K562 (cell line): ENCODE data around the gene ATAD5. TPM values are rescaled to one million over a fixed set of nuclear protein-coding genes. Genes with fewer than 3 reads are reported as not detected.

ENCODE experiments used
- ATAC-seq: fragments of 200-7000 bp; cut with Tn5 transposase; 3 replicates; pipeline ENCODE4 v1.9.1; 2020; ENCODE audit warnings: moderate library complexity
- BruUV-seq: library from RNA; stranded (reverse); fragments of 400-500 nt; replicated peaks from 2 replicates; lab custom pipeline; 2021; lab: Mats Ljungman, UMichigan
- CTCF ChIA-PET: fragments of 300-600 bp; formaldehyde crosslinking; extraction: SDS; loops from one replicate; lab custom pipeline; 2021; ENCODE audit warnings: low intra/inter-chr PET ratio; lab: Yijun Ruan, JAX
- POLR2A ChIA-PET: fragments of 300-600, 350-650 bp; sonication (Branson Sonifier 250); formaldehyde crosslinking; extraction: SDS; loops from one replicate; lab custom pipeline; 2021; ENCODE audit warnings: antibody characterized with exemption, inconsistent platforms; lab: Yijun Ruan, JAX
- DNase-seq, 4 experiments: peaks; one replicate each; pipeline versions ENCODE4 v3.0.0 to v3.0.0-alpha.2; 2011 to 2018; ENCODE audit warnings: low spot score in 3 of 4, mixed read lengths in 3 of 4; ENCODE audit errors: extremely low read depth in 1 of 4
- FAIRE-seq: peaks from 2 replicates; lab custom pipeline; 2011; peaks lifted over from hg19 to GRCh38; lab: Jason Lieb, UNC
- H2AFZ ChIP-seq: 2 replicates; pipeline ENCODE4 v1.6.0; 2011; ENCODE audit warnings: low read depth, low read length, control low read depth, inconsistent platforms
- H3K27ac ChIP-seq: fragments of 200-600 bp; 3 replicates; pipeline ENCODE4 v1.8.0; 2011; ENCODE audit warnings: low read depth, mild to moderate bottlenecking, control low read depth, inconsistent platforms, low read length, moderate library complexity, mixed read lengths; ENCODE audit errors: extremely low read depth
- H3K27me3 ChIP-seq, 2 experiments: fragments of 300-600 bp in 1 of 2; 2 replicates in 1 of 2; 3 replicates in 1 of 2; pipeline versions ENCODE4 v1.6.0 to v1.8.0; 2011; ENCODE audit warnings: inconsistent platforms in 2 of 2, low read length in 2 of 2, mild to moderate bottlenecking in 1 of 2, mixed read lengths in 1 of 2, moderate library complexity in 1 of 2; ENCODE audit not compliant: control insufficient read depth in 2 of 2, insufficient read depth in 2 of 2
- H3K36me3 ChIP-seq: fragments of 300-600 bp; 3 replicates; pipeline ENCODE4 v1.8.0; 2011; ENCODE audit warnings: mild to moderate bottlenecking, low read length, inconsistent platforms; ENCODE audit not compliant: control insufficient read depth, insufficient read depth
- H3K4me1 ChIP-seq, 2 experiments: fragments of 200-600 bp in 1 of 2; replicated peaks in 1 of 2; 2 replicates in 1 of 2; 3 replicates in 1 of 2; pipeline versions ENCODE4 v1.5.1 to v1.8.0; 2011; ENCODE audit warnings: inconsistent platforms in 2 of 2, low read length in 2 of 2, mild to moderate bottlenecking in 1 of 2, mixed read lengths in 1 of 2, moderate library complexity in 1 of 2; ENCODE audit not compliant: control insufficient read depth in 2 of 2, insufficient read depth in 2 of 2
- H3K4me2 ChIP-seq: 2 replicates; pipeline ENCODE4 v1.6.1; 2011; ENCODE audit warnings: low read length, control low read depth, inconsistent platforms, mixed read lengths; ENCODE audit not compliant: insufficient read depth
- H3K4me3 ChIP-seq: fragments of 200-600 bp; sonication (generic), shearing (Covaris generic); 2 replicates; pipeline ENCODE4 v1.5.1; 2016; ENCODE audit warnings: control low read depth, inconsistent platforms
- H3K79me2 ChIP-seq: fragments of 200-600 bp; 3 replicates; pipeline ENCODE4 v1.8.0; 2011; ENCODE audit warnings: low read length, inconsistent platforms; ENCODE audit not compliant: control insufficient read depth, insufficient read depth
- H3K9ac ChIP-seq, 2 experiments: 2 replicates each; pipeline versions ENCODE4 v1.6.0 to v1.6.1; 2011; ENCODE audit warnings: low read depth in 2 of 2, low read length in 2 of 2, control low read depth in 1 of 2, inconsistent platforms in 1 of 2, mild to moderate bottlenecking in 1 of 2, mixed read lengths in 1 of 2; ENCODE audit not compliant: insufficient read depth in 1 of 2
- H3K9me1 ChIP-seq: one replicate; pipeline ENCODE4 v1.6.0; 2011; ENCODE audit warnings: inconsistent platforms, mild to moderate bottlenecking, low read length, moderate library complexity; ENCODE audit not compliant: control insufficient read depth, insufficient read depth
- H3K9me3 ChIP-seq: replicated peaks from 2 replicates; pipeline ENCODE4 v1.5.1; 2011; ENCODE audit warnings: low read depth, low read length, inconsistent platforms; ENCODE audit not compliant: control insufficient read depth, insufficient read depth
- H4K20me1 ChIP-seq: replicated peaks from 2 replicates; pipeline ENCODE4 v1.6.1; 2011; ENCODE audit warnings: low read length, inconsistent platforms, mixed read lengths; ENCODE audit not compliant: control insufficient read depth, insufficient read depth
- ADNP ChIP-seq: fragments of 200-800 bp; sonication (Bioruptor generic); IDR thresholded peaks from 2 replicates; pipeline ENCODE4 v1.6.1; 2016; ENCODE audit warnings: missing genetic modification characterization, missing compliant biosample characterization
- ESRRA ChIP-seq: fragments of 450-650 bp; IDR thresholded peaks from 2 replicates; pipeline ENCODE4 v1.6.1; 2014; ENCODE audit warnings: low read depth, mild to moderate bottlenecking, moderate library complexity, borderline replicate concordance
- HES1 ChIP-seq: fragments of 450-650 bp; IDR thresholded peaks from 2 replicates; pipeline ENCODE4 v1.6.1; 2016; ENCODE audit warnings: low read depth, mild to moderate bottlenecking, moderate library complexity
- WGBS: fragments of 100-300 bp; shearing (Covaris generic); methylation state at CpG from one replicate; pipeline ENCODE4 v1.1.6; 2016; ENCODE audit warnings: low coverage, mixed read lengths; ENCODE audit not compliant: insufficient coverage; ENCODE audit errors: missing lambda C conversion rate; 5-methylcytosine and 5-hydroxymethylcytosine counted together
- in situ Hi-C: fragments of 300-500 bp; cut with MboI; formaldehyde crosslinking; loops from 4 replicates; pipeline ENCODE4 v1.15.0; 2018; ENCODE audit warnings: inconsistent platforms, mixed read lengths
- intact Hi-C: fragments of 100-400 bp; cut with micrococcal nuclease; formaldehyde crosslinking; loops from 2 replicates; pipeline ENCODE4 v1.14.2; 2022
- polyA plus RNA-seq, 8 experiments: library from polyadenylated mRNA; depleted of rRNA in 4 of 8; stranded (reverse) in 5 of 8; unstranded in 3 of 8; fragments of >200 nt; fragmentation: Nextera tagmentation in 2 of 8; fragmentation: Illumina TruSeq in 1 of 8; extraction: Ambion mirVana in 2 of 8; extraction: Trizol in 1 of 8; gene quantifications; 2 replicates each; pipeline versions ENCODE4 v1.2.1 to v1.2.3, GENCODE V29; 2011 to 2014; ENCODE audit warnings: inconsistent platforms in 1 of 8, missing spikeins in 1 of 8
- small RNA-seq: library from RNA; depleted of rRNA; stranded (forward); fragments of <200 nt; gene quantifications from one replicate; pipeline ENCODE3, GENCODE V24; 2014
- total RNA-seq, 7 experiments: library from RNA; depleted of rRNA in 6 of 7; stranded (reverse); fragments of >200 nt in 6 of 7; fragmentation: Illumina TruSeq in 2 of 7; extraction: Trizol in 2 of 7; gene quantifications; 2 replicates each; pipeline versions ENCODE4 v1.2.1 to v1.2.3, GENCODE V29; 2011 to 2021; ENCODE audit warnings: low replicate concordance in 1 of 7

ATAD5 gene
- total and polyA plus RNA-seq, 9 of the 15 experiments (the other 6 are each of a cell fraction or from before 2014, with no cell fraction given): 4.6 to 25.6 (median 19.5) TPM

- Histone ChIP-seq H3K27me3 (peaks cover 15 to 32% of the 10 kb centered on the region in 2 experiments), H4K20me1 (0 out of 2 replicates have a peak, but pooled peaks cover 2% of the 10 kb centered on the region), H2AFZ (no peak overlapping the region), H3K4me1 (no peaks in the 10 kb centered on the region), H3K9me3 (no peaks in the 10 kb centered on the region), H3K9me1 (no peaks in the 10 kb centered on the region), H3K79me2 (no peaks in the 10 kb centered on the region), H3K36me3 (no peaks in the 10 kb centered on the region), H3K9ac (no peak overlapping the region), H3K27ac (no peak overlapping the region), H3K4me3 (no peak overlapping the region), H3K4me2 (no peak overlapping the region)
- in situ Hi-C loops: no loop called here
- DNase-seq: no peak
- intact Hi-C loops: no loop called here
- no TSS peak for BruUV-seq
- ATAC-seq: no peak
- TF ChIP-seq HES1 (peak; percentile 25; the same call in 1 of the 2 replicates), ADNP (tag) (no peak), ESRRA (peak; percentile 38; the same call in 1 of the 2 replicates)
- ChIA-PET POLR2A (no interaction called here), CTCF (interaction anchor here (0.6 kb wide), 1 partner anchor 636 kb away, joined by 3 read pairs; no protein-coding TSS in a partner anchor)
- 1% methylated on average over 4 of the region's 4 CpGs for WGBS
- FAIRE-seq: no peak
These were observed 110.7 kb downstream of the ATAD5 start for GRCh38 chr17:30942308-30943079.

Small RNA genes within 50 kb of the gene (small RNA-seq; reads per million reads assigned to genes)
- not detected for gene RNU6-298P

Other genes with a start within 250 kb of the ATAD5 start
- gene CRLF3, start 7.3 kb upstream of the ATAD5 start, total RNA-seq (2014; rRNA removed): 26.9 and 28.8 TPM in 2 replicates
- gene CRLF3, start 7.3 kb upstream of the ATAD5 start, total RNA-seq (2014; rRNA removed; fragmentation: Illumina TruSeq; extraction: Trizol): 45.2 and 47.0 TPM in 2 replicates
- 29.3 and 29.8 TPM in 2 replicates for gene CRLF3, start 7.3 kb upstream of the ATAD5 start, total RNA-seq (2015; rRNA removed; fragmentation: Illumina TruSeq; extraction: Trizol)
- gene CRLF3, start 7.3 kb upstream of the ATAD5 start, total RNA-seq (2021): 31.8 and 33.5 TPM in 2 replicates
- 28.7 and 55.9 TPM in 2 replicates for gene CRLF3, start 7.3 kb upstream of the ATAD5 start, polyA plus RNA-seq (2011; rRNA removed)
- 33.1 and 39.7 TPM in 2 replicates for gene CRLF3, start 7.3 kb upstream of the ATAD5 start, polyA plus RNA-seq (2014; fragmentation: Illumina TruSeq; extraction: Trizol)
- 10 to 100 TPM; 13.2 to 13.7 TPM for gene CRLF3, start 7.3 kb upstream of the ATAD5 start, polyA plus RNA-seq (2014; fragmentation: Nextera tagmentation; extraction: Ambion mirVana)
- 29.2 and 34.2 TPM in 2 replicates for gene CRLF3, start 7.3 kb upstream of the ATAD5 start, polyA plus RNA-seq (2014; rRNA removed)
- 12.5 and 17.2 TPM in 2 replicates for gene TEFM, start 74.3 kb downstream of the ATAD5 start, total RNA-seq (2014; rRNA removed)
- gene TEFM, start 74.3 kb downstream of the ATAD5 start, total RNA-seq (2014; rRNA removed; fragmentation: Illumina TruSeq; extraction: Trizol): 29.7 and 37.7 TPM in 2 replicates
- gene TEFM, start 74.3 kb downstream of the ATAD5 start, total RNA-seq (2015; rRNA removed; fragmentation: Illumina TruSeq; extraction: Trizol): 22.1 and 23.6 TPM in 2 replicates
- gene TEFM, start 74.3 kb downstream of the ATAD5 start, total RNA-seq (2021): 16.1 and 17.1 TPM in 2 replicates
- 13.3 and 23.3 TPM in 2 replicates for gene TEFM, start 74.3 kb downstream of the ATAD5 start, polyA plus RNA-seq (2011; rRNA removed)
- 35.7 and 37.1 TPM in 2 replicates for gene TEFM, start 74.3 kb downstream of the ATAD5 start, polyA plus RNA-seq (2014; fragmentation: Illumina TruSeq; extraction: Trizol)
- gene TEFM, start 74.3 kb downstream of the ATAD5 start, polyA plus RNA-seq (2014; fragmentation: Nextera tagmentation; extraction: Ambion mirVana): 10 to 100 TPM; 59.2 to 60.3 TPM
- 21.8 and 22.6 TPM in 2 replicates for gene TEFM, start 74.3 kb downstream of the ATAD5 start, polyA plus RNA-seq (2014; rRNA removed)
- gene ADAP2, start 90.0 kb downstream of the ATAD5 start, total RNA-seq (2014; rRNA removed): 0.73 TPM in 1 of 2 replicates, not detected in the other
- 0.25 TPM in 1 of 2 replicates, not detected in the other for gene ADAP2, start 90.0 kb downstream of the ATAD5 start, total RNA-seq (2014; rRNA removed; fragmentation: Illumina TruSeq; extraction: Trizol)
- not detected in 2 replicates for gene ADAP2, start 90.0 kb downstream of the ATAD5 start, total RNA-seq (2015; rRNA removed; fragmentation: Illumina TruSeq; extraction: Trizol)
- 0.20 and 0.58 TPM in 2 replicates for gene ADAP2, start 90.0 kb downstream of the ATAD5 start, total RNA-seq (2021)
- 0.06 TPM in 1 of 2 replicates, not detected in the other for gene ADAP2, start 90.0 kb downstream of the ATAD5 start, polyA plus RNA-seq (2011; rRNA removed)
- not detected in 2 replicates for gene ADAP2, start 90.0 kb downstream of the ATAD5 start, polyA plus RNA-seq (2014; fragmentation: Illumina TruSeq; extraction: Trizol)
- not detected for gene ADAP2, start 90.0 kb downstream of the ATAD5 start, polyA plus RNA-seq (2014; fragmentation: Nextera tagmentation; extraction: Ambion mirVana)
- not detected in 2 replicates for gene ADAP2, start 90.0 kb downstream of the ATAD5 start, polyA plus RNA-seq (2014; rRNA removed)
- gene RNF135, start 139.1 kb downstream of the ATAD5 start, total RNA-seq (2014; rRNA removed): not detected in 2 replicates
- not detected in 2 replicates for gene RNF135, start 139.1 kb downstream of the ATAD5 start, total RNA-seq (2014; rRNA removed; fragmentation: Illumina TruSeq; extraction: Trizol)
- gene RNF135, start 139.1 kb downstream of the ATAD5 start, total RNA-seq (2015; rRNA removed; fragmentation: Illumina TruSeq; extraction: Trizol): not detected in 2 replicates
- 0.09 TPM in 1 of 2 replicates, not detected in the other for gene RNF135, start 139.1 kb downstream of the ATAD5 start, total RNA-seq (2021)
- gene RNF135, start 139.1 kb downstream of the ATAD5 start, polyA plus RNA-seq (2011; rRNA removed): 0.08 TPM in 1 of 2 replicates, not detected in the other
- gene RNF135, start 139.1 kb downstream of the ATAD5 start, polyA plus RNA-seq (2014; fragmentation: Illumina TruSeq; extraction: Trizol): not detected in 2 replicates
- not detected for gene RNF135, start 139.1 kb downstream of the ATAD5 start, polyA plus RNA-seq (2014; fragmentation: Nextera tagmentation; extraction: Ambion mirVana)
- not detected in 2 replicates for gene RNF135, start 139.1 kb downstream of the ATAD5 start, polyA plus RNA-seq (2014; rRNA removed)